ENCODE data around the gene GLS. TPM values are rescaled to one million over a fixed set of nuclear protein-coding genes. Genes with fewer than 3 reads are reported as not detected.
"Not testable (repeated sequence)": the region's sequence is repeated elsewhere in the genome, so short reads cannot be mapped to it uniquely, and the experiment has no call there.

GLS gene
- total RNA-seq, 2 donors from 2014 or later: 50.5 to 72.3 TPM

DNA sequence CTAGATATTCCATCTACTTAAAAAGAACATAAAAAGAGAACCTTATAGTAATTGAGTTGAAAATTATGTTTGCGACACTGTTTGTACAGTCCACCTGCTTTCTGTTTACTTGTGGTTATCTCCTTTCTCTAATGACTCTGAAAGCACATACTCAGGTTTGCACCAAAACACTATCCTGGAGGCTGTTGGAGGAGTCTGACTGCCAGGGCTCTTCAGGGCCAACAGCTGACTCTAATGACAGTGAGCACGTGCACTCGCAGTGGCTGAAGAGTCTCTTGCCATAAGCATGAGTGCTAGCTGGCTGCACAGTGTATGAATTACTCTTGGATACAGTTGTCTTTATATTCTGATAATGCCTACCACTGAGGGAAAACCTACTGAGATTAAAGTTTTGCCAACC lies 16.7 kb upstream of the GLS start:
- Histone ChIP-seq H3K4me1 (no peaks in the 10 kb centered on the region), H3K36me3 (no peaks in the 10 kb centered on the region), H3K27me3 (no peaks in the 10 kb centered on the region), H3K9ac (ENCODE audit: low read depth in 2 of 2, low read length in 2 of 2) (no peak overlapping the region), H3K4me3 (no peak overlapping the region), H3K9me3 (no peaks in the 10 kb centered on the region), H3K27ac (no peak overlapping the region)
- intact Hi-C loops (cut with DNase I): no loop called here
- TF ChIP-seq, protein P1, sequence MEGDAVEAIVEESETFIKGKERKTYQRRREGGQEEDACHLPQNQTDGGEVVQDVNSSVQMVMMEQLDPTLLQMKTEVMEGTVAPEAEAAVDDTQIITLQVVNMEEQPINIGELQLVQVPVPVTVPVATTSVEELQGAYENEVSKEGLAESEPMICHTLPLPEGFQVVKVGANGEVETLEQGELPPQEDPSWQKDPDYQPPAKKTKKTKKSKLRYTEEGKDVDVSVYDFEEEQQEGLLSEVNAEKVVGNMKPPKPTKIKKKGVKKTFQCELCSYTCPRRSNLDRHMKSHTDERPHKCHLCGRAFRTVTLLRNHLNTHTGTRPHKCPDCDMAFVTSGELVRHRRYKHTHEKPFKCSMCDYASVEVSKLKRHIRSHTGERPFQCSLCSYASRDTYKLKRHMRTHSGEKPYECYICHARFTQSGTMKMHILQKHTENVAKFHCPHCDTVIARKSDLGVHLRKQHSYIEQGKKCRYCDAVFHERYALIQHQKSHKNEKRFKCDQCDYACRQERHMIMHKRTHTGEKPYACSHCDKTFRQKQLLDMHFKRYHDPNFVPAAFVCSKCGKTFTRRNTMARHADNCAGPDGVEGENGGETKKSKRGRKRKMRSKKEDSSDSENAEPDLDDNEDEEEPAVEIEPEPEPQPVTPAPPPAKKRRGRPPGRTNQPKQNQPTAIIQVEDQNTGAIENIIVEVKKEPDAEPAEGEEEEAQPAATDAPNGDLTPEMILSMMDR (IDR thresholded peaks at IDR 0.05): no peak
- DNase-seq: no peak

DNA sequence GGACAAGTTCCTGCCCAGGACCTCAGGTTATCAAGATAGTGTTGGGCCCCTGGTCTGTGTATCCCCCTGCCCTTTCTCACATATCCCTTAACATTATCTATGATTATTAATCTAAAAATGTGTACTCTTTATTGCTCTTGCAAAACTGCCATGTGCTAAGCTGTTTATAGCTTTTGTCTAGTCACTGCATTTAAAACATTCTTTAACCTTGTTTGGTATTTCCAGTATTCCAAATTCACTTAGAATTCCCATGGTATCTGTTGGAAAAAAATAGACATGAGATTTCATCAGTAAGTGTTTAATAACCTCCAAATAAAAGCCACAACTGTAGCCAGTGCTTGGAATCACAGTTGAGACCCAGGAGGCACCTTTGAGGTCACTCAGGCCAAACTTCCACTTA lies 16.2 kb upstream of the GLS start:
- no peaks in the 10 kb centered on the region for H3K36me3 ChIP-seq
- H3K4me1 ChIP-seq: no peaks in the 10 kb centered on the region
- intact Hi-C loops (cut with DNase I): no loop called here
- H3K9ac ChIP-seq (ENCODE audit: low read depth in 2 of 2, low read length in 2 of 2): no peak overlapping the region
- no peaks in the 10 kb centered on the region for H3K9me3 ChIP-seq
- DNase-seq: no peak
- H3K27me3 ChIP-seq: no peaks in the 10 kb centered on the region
- TF ChIP-seq, protein P1 (IDR thresholded peaks at IDR 0.05): no peak
- no peak overlapping the region for H3K27ac ChIP-seq
- no peak overlapping the region for H3K4me3 ChIP-seq

DNA sequence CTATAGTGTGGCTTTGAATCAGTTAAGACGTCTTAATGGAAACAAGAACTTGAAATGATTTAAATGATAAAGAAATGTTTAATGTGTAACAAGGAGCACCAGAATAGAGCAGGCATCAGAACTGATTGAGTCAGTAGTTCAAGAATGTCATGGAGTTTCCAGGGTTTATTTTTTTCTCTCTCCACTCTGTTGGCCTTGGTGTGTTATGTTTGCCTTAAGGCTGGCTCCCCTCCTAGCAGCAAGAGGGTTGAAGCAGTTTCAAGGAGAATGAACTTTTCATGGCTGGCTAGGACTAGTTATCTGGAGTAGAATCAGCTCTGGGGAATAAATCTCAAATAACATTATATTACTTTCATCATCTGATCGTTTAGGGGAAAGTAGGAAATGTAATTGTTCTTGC lies 13.4 kb upstream of the GLS start:
- intact Hi-C loops (cut with DNase I): no loop called here
- no peaks in the 10 kb centered on the region for H3K4me1 ChIP-seq
- H3K27ac ChIP-seq: no peak overlapping the region
- no peaks in the 10 kb centered on the region for H3K36me3 ChIP-seq
- TF ChIP-seq, protein P1 (IDR thresholded peaks at IDR 0.05): no peak
- DNase-seq: no peak
- H3K27me3 ChIP-seq: no peaks in the 10 kb centered on the region
- H3K9ac ChIP-seq (ENCODE audit: low read depth in 2 of 2, low read length in 2 of 2): no peak overlapping the region
- H3K4me3 ChIP-seq: no peak overlapping the region
- H3K9me3 ChIP-seq: no peaks in the 10 kb centered on the region

DNA sequence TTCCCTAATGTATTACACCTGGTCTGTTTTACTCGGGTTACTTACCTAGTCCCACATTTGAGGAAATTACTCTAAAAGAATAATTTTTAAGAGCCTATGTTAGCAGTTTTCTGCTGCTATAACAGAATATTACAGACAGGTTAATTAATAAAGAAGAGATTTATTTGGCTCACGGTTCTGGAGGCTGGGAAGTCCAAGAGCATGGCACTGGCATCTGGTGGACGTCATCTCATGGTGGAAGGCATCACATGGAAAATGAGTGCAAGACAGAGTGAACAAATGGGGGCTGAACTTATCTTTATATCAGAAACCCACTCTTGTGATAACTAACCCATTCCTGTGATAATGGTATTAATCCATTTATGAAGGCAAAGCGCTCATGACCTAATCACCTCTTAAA lies 12.8 kb upstream of the GLS start:
- DNase-seq: no peak
- no peak overlapping the region for H3K4me3 ChIP-seq
- H3K9me3 ChIP-seq: no peaks in the 10 kb centered on the region
- intact Hi-C loops (cut with DNase I): no loop called here
- TF ChIP-seq, protein P1 (IDR thresholded peaks at IDR 0.05): no peak
- H3K36me3 ChIP-seq: no peaks in the 10 kb centered on the region
- H3K27ac ChIP-seq: no peak overlapping the region
- H3K4me1 ChIP-seq: no peaks in the 10 kb centered on the region
- no peak overlapping the region for H3K9ac ChIP-seq (ENCODE audit: low read depth in 2 of 2, low read length in 2 of 2)
- no peaks in the 10 kb centered on the region for H3K27me3 ChIP-seq

DNA sequence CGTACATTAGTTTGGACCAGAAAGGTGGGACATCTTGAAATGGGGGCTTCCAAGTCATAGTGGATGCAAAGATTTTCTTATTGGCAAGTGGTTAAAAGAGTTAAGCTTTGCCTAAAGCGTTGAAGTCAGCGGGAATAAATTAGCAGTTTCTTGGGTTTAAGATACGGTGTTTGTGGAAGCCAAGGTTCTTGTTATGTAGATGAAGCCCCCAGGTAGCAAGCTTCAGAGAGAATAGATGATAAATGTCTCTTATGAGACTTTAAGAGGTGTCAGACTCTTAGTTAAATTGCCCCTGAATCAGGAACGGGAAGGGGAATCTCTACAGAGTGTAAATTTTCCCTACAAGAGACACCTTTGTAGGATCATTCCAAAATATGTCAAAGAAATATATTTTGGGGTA lies 10.9 kb upstream of the GLS start:
- H3K4me3 ChIP-seq: no peak overlapping the region
- H3K27me3 ChIP-seq: no peaks in the 10 kb centered on the region
- H3K4me1 ChIP-seq: no peaks in the 10 kb centered on the region
- DNase-seq: no peak
- no peaks in the 10 kb centered on the region for H3K9me3 ChIP-seq
- intact Hi-C loops (cut with DNase I): no loop called here
- no peak overlapping the region for H3K9ac ChIP-seq (ENCODE audit: low read depth in 2 of 2, low read length in 2 of 2)
- H3K27ac ChIP-seq: no peak overlapping the region
- TF ChIP-seq, protein P1 (IDR thresholded peaks at IDR 0.05): no peak
- H3K36me3 ChIP-seq: no peaks in the 10 kb centered on the region

DNA sequence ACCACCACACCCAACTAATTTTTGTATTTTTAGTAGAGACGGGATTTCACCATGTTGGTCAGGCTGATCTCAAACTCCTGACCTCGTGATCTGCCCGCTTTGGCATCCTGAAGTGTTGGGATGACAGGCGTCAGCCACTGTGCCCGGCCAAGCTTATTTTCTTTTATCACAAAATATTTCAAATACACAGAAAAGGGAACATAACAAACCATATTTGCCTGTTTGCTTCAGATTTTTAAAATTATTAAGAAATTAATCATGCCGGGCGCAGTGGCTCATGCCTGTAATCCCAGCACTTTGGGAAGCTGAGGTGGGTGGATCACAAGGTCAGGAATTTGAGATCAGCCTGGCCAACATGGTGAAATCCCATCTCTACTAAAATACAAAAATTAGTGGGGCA lies 7.2 kb upstream of the GLS start:
- H3K27ac ChIP-seq; H3K9me3 ChIP-seq; intact Hi-C loops (cut with DNase I); H3K27me3 ChIP-seq; H3K4me1 ChIP-seq; H3K4me3 ChIP-seq; H3K9ac ChIP-seq (ENCODE audit: low read depth in 2 of 2, low read length in 2 of 2); DNase-seq; H3K36me3 ChIP-seq: not testable (repeated sequence)
